ENCODE data around the gene VIP.
"Not testable (repeated sequence)": the region's sequence is repeated elsewhere in the genome, so short reads cannot be mapped to it uniquely, and the experiment has no call there.

The VIP gene

GRCh38 chr6:152750694-152751093 is at the start of gene VIP:
Gene VIP, plus strand, starts transcription at chr6:152750797. Its CDS starts 1,381 bp downstream, at chr6:152752178.
- DNase-seq (ENCODE audit: low read depth in 2 of 2, low spot score in 1 of 2) = no peak

DNA sequence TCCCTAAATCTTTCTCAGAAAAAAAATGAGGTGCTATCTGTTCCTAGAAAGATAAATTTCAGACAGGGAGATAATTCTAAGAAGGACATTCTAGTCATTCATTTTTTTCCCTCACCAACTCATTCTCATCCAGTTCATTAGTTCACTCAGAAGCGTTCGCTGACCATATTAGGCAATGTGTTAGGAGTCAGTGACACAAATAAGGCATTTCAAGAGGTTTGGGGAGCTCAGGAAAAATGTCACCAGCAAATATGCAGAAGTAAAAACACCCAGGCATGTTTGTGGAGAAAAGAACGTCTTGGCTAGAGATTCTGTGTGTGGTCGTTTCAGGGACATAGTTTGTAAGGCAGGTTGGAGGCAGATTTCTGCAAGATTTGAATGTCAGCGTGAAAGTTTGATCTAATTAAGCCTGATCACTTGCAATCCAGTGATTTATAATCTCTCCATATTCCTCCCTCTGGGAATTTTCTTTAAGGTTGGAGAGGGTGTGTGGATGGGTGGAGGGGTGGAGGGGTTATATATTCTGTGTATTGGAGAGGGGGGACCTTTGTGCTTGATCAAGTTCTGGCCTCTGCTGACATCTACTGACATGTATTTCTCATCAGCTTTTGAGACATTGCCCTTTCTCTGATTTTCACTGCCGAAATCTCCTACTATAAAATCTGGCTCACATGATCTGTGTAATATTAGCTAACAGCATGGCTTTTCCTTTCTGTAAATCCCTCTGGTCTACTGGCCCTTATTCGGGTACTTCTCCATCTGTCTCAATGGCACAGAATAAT is 49.3 kb upstream of the VIP start:
- no peak for DNase-seq (ENCODE audit: low read depth in 2 of 2, low spot score in 1 of 2)

DNA sequence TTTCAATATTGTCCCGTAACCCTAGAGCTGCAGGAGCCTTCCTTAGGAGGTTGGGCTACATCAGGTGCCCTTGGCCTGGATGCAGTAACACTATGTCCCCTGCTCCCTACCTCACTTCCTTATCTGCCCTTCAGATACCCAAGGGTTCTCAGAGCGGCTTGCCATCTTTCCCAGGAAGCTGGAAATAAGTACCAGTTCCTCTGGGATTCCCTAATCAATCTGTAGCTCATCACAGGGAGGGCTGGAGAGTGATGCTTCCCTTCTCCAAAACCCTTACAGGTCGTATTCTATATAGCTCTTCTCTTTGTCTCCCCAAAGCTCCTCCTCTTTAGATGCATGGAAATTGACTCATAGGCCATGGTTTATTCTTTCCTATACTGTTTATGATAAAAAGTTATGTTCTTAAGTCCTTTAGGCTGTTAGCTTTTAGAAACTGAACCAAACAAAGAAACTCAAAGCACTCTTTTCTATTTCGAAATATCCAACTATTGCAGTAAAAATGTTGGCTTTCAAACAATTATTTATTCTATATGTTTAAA is 48.7 kb upstream of the VIP start:
- DNase-seq (ENCODE audit: low read depth in 2 of 2, low spot score in 1 of 2) = no peak

DNA sequence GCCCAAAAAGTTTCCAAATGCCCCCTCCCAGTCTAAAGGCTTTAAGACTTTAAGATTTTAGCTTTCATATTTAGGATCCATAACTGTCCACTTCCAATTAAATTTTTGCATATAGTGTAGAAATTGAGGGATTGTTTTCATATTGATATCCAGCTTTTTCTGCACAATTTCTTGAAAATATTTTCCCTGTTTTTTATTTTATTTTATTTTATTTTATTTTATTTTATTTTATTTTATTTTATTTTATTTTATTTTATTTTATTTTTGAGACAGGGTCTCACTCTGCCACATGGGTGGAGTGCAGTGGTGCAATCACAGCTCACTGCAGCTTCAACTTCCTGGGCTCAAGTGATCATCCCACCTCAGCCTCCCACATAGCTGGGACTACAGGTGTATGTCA is 46.8 kb upstream of the VIP start:
- DNase-seq (ENCODE audit: low read depth in 2 of 2, low spot score in 1 of 2) = not testable (repeated sequence)

GRCh38 chr6:152705327-152705726 is 45.3 kb upstream of the VIP start:
- no peak for DNase-seq (ENCODE audit: low read depth in 2 of 2, low spot score in 1 of 2)

DNA sequence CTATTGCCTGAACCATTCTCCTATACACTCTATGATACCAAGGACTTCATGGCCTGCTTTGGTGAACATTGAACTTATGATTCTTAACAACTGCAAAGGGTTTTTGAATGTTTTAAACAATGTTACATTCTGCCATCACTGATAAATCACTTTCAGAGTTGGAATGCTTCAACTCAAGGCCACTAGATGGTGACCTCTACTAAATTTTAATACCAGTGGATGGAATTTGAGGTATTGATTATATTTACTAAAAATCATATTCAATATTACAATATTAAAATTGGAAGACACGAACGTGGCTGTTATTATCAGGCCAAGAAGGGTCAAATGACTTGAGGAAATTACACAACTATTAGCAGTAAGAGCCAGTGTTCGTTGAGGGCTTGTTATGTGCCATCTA is 34.3 kb upstream of the VIP start:
- no peak for DNase-seq (ENCODE audit: low read depth in 2 of 2, low spot score in 1 of 2)

DNA sequence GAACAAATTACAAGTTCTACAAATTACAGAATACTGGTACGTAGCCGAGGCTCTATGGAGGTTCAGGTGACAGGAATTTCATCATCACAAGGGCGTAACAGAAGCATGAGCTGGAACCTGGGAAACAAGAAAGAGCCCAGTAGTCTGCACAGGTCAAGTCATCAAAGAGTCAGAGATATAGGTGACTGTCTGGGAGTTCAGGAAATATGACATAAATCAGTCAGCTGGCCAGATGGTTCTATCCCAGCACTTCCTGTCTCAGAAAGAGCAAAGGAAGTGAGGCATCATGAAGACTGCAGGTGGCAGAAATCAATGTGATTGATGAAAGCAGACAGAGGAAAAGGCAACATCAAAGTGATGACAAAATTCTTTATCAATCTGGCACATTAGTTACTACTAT is 29.6 kb upstream of the VIP start:
- no peak for DNase-seq (ENCODE audit: low read depth in 2 of 2, low spot score in 1 of 2)

- DNase-seq (ENCODE audit: low read depth in 2 of 2, low spot score in 1 of 2) = no peak
These were observed 28.6 kb upstream of the VIP start for GRCh38 chr6:152721956-152722355.

DNA sequence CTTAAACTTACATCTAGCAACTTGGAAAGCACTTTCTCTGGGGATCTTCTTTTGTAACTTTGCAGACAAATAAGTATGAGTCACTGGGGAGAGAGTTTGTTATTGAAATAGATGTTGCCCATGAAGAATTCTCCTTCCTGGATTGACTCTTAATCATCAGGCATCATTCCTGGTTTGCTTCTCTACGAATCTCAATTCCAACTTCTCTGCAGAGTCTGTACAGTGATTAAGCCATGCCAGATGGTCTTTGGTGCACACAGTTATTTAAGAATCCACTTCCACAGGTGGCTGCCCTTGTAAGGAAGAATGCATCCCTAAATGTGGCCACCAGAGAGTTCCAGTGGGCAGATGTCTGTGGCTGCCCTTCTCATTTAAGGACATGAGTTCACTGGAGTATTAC is 27.2 kb upstream of the VIP start:
- no peak for DNase-seq (ENCODE audit: low read depth in 2 of 2, low spot score in 1 of 2)

DNA sequence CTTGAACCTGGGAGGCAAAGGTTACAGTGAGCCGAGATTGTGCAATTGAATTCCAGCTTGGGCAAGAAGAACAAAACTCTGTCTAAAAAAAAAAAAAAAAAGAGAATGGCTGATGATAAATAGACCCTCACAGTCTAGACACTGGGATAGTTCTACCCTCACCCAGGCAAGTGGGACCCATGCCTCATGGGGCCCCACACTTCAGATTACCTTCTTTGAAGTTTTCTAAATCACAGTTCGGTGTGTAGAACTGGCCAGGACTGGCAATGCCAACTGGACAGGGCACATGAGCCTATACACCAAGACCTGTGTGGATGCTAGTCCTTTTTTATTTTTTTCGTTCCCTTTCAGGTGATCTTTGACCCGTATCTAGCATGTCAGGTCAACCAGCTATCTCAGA is 24.3 kb upstream of the VIP start:
- no peak for DNase-seq (ENCODE audit: low read depth in 2 of 2, low spot score in 1 of 2)

DNA sequence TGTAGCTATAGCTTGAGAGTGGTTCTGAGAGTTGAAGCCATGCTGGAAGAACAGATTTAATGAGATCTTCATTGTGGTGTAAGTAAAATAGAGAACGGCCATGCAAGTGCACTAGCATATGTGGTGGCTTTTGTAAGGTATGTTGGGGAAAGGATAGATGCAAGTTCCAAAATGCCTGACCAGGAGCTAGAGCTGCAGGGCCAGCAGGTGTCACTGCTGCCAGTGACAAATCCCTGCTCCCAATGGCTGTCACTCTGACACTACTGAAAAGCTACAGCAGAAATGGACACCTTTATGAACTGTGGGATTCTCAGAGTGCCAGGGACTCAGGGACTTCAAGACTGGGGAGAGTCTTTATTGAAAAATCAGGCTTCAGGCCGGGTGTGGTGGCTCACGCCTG is 23.1 kb upstream of the VIP start:
- DNase-seq (ENCODE audit: low read depth in 2 of 2, low spot score in 1 of 2) = no peak

DNA sequence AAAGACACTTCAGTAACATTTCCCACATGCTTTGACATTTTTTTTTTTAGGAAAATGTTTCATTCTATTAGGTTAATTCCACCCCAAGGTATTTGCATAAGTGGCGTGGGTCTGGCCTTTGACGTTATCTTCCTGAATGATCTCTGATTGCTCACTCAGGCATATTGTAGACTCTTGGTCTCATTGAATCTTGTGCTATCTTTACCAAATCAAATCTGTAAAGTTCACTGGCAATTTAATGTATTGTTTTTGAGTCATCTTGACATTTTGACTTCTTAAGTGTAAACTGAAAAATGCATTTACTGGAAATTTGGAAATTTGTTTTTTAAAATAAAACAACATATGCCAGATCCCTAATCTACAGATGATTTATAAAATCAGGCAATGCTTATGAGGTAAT is 16.0 kb upstream of the VIP start:
- no peak for DNase-seq (ENCODE audit: low read depth in 2 of 2, low spot score in 1 of 2)

DNA sequence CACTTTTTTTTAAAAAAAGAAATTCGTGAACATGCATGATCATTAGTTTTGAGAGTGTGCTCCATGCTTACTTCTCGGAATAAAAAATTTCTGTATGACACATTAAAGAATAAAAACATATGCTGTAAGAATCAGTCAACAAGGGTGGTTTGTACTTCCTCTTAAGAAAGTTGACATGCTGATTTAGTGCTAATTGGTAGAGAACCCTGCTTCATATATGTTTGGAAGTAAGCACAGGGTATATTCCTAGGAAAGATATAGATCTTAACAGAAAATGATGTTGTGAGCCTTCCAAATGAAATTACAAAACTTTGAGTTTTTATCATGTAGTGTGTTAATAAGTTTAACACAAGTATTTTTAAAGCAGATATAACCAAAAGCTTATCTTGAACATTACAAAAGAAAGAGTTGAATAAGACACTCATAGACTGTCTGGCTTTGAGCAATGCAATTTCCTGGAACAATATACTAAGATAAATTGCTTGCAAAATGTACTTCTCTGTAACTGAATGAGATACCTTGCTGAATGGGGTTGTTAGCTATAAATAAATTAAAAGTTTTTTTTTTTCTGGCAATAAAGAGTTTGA is 13.8 kb upstream of the VIP start:
- DNase-seq (ENCODE audit: low read depth in 2 of 2, low spot score in 1 of 2) = no peak

DNA sequence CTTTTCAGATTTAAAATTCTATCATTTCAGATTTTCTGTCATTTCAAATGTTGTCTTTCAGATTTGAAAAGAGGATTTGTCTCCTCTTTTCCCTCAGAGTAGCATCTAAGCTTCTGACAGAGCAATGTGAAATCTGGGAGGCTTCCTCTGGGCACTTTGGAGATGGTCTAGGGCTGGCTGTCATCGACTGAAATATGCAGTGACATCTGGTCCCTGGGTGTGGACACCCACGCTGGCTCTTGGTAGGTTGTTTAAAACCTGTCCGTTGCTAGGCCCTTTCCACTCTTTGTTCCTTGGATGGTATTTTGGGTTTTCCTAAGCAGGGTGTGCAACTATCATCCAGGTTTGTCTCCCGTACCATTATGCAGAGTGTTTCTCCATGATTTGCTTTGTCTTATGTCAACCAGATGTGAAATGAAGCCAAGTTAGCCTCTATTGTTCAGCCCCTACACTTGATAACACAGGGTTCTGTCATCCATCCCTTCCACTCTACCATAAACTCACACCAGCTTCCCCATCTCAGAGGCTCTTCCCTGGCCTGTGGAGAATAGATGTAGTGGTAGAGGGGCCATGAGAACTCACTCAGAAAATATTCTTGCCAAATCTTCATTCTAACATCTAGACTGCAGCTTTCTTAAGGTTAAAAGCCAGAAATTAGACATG is 5.0 kb upstream of the VIP start:
- DNase-seq (ENCODE audit: low read depth in 2 of 2, low spot score in 1 of 2) = no peak

GRCh38 chr6:152746172-152746553 is 4.4 kb upstream of the VIP start:
- no peak for DNase-seq (ENCODE audit: low read depth in 2 of 2, low spot score in 1 of 2)

GRCh38 chr6:152748843-152749242 is 1.8 kb upstream of the VIP start:
- no peak for DNase-seq (ENCODE audit: low read depth in 2 of 2, low spot score in 1 of 2)

- no peak for DNase-seq (ENCODE audit: low read depth in 2 of 2, low spot score in 1 of 2)
These were observed 1.3 kb upstream of the VIP start for GRCh38 chr6:152749336-152749735.

DNA sequence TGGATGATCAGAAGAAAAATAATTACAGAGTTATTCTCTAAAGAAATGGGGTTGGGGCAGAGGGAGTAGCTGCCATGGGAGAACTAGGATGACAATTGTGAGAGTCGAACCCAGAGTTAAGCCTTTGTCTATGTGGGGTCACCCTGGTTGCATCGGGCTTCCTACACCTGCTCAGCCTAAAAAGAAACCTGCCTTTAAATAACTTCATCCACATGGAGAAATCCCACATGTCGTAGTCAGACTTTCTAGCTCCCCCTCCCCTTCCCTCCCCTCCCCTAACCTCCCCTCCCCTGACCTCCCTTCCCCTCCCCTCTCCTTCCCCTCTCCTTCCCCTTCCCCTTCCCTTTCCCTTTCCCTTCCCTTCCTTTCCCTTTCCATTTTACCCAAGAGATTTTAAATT is 14.7 kb downstream of the VIP start:
- DNase-seq (ENCODE audit: low read depth in 2 of 2, low spot score in 1 of 2) = no peak

DNA sequence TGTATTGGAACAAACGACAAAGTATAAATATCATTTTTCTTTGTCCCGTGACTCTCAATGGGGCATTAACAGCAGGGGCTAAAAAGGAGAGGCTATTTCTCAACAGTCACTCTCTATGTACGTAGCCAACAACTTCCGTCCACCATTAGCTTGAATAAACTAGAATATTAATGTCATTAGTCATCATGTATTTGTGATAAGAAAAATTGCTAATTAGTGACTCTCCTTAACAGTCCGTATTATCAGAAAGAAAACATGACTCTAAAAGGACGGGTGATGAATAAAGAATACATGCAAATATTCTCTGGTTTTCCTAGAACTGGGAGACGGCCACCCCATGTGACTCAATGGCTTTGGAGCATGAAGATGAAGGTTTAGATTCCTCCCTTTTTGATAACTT is 18.6 kb downstream of the VIP start:
- DNase-seq (ENCODE audit: low read depth in 2 of 2, low spot score in 1 of 2) = no peak

- DNase-seq (ENCODE audit: low read depth in 2 of 2, low spot score in 1 of 2) = no peak
These were observed 19.4 kb downstream of the VIP start for GRCh38 chr6:152769993-152770392.

DNA sequence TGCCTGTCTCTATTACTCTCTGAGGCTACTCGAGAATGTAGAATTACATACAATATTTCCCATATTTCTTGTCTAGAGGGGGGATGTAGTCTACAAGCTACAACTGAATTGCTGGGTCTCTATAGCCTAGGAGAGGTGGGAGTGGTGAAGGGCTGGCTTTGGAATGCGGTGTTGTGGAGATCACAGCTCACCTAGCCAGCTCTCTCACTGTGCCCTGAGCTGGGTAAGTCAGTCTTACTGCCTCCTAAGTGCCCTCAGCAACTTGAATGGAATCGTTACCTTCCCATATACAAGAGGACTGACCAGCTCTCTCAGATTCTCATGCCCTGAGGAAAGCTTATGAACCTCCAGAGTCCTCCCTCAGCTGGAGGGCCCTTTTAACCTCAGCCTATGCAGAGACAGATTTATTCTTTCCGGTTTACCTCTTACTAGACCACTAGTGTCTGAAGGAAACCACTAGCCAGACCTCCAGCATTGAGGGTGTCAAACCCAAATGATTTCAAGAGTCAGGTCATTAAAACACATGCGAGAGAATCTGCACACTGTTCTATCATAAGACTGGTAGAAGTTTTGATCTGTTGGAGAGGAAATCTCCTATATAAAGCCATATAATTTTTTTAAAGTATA is 20.6 kb downstream of the VIP start:
- no peak for DNase-seq (ENCODE audit: low read depth in 2 of 2, low spot score in 1 of 2)

- no peak for DNase-seq (ENCODE audit: low read depth in 2 of 2, low spot score in 1 of 2)
These were observed 24.8 kb downstream of the VIP start for GRCh38 chr6:152775428-152775827.
